ENCODE results near the gene SLC24A3.

- no peak for TF ChIP-seq CTCF (IDR thresholded peaks at IDR 0.05; ENCODE audit: poor library complexity)
- TF ChIP-seq EZH2 (IDR thresholded peaks at IDR 0.05; ENCODE audit: borderline replicate concordance) = no peak
- TF ChIP-seq EZH2phosphoT487 (IDR thresholded peaks at IDR 0.05; ENCODE audit: low read depth, severe bottlenecking, unreplicated experiment) = no peak
Measured at GRCh38 chr20:19256085-19256484, 43.6 kb downstream of the SLC24A3 start.
